ENCODE measurements around the gene RAB30. TPM values are rescaled to one million over a fixed set of nuclear protein-coding genes. Genes with fewer than 3 reads are reported as not detected.

RAB30 gene
- total RNA-seq, 4 donors from 2014 or later, result 12.4 to 113 (median 48.4) TPM

- Histone ChIP-seq H3K4me3 (no peak overlapping the region), H3K27ac (peak overlapping the region in 1 of 2 donors; percentile 13), H3K36me3 (no peaks in the 10 kb centered on the region), H3K27me3 (no peaks in the 10 kb centered on the region), H3K4me1 (peaks cover 0 to 5% of the 10 kb centered on the region in 2 donors), H3K9me3 (no peaks in the 10 kb centered on the region)
- peak; percentile 13 to 36 (median 26) for TF ChIP-seq CTCF (IDR thresholded peaks at IDR 0.05)
- TF ChIP-seq POLR2A (IDR thresholded peaks at IDR 0.05), result no peak
- no peak for DNase-seq
- intact Hi-C loops (cut with DNase I; ENCODE audit: low total_unique reads), result loop anchor here (10.0 kb wide), 1 partner anchor 408 kb away; no protein-coding TSS in a partner anchor
Observed at GRCh38 chr11:83087035-83087434, 15.3 kb upstream of the RAB30 start.

- intact Hi-C loops (cut with DNase I; ENCODE audit: low total_unique reads), result loop anchor here (10.0 kb wide), 1 partner anchor 415 kb away; no protein-coding TSS in a partner anchor
- H3K27ac ChIP-seq, result peak overlapping the region; percentile 6 to 15
- TF ChIP-seq CTCF (IDR thresholded peaks at IDR 0.05), result no peak
- TF ChIP-seq POLR2A (IDR thresholded peaks at IDR 0.05), result no peak
- no peaks in the 10 kb centered on the region for H3K36me3 ChIP-seq
- H3K9me3 ChIP-seq, result no peaks in the 10 kb centered on the region
- no peak for DNase-seq
- H3K4me1 ChIP-seq, result no peaks in the 10 kb centered on the region
- no peaks in the 10 kb centered on the region for H3K27me3 ChIP-seq
- no peak overlapping the region for H3K4me3 ChIP-seq
Observed at GRCh38 chr11:83079820-83080219, 8.1 kb upstream of the RAB30 start.

DNA sequence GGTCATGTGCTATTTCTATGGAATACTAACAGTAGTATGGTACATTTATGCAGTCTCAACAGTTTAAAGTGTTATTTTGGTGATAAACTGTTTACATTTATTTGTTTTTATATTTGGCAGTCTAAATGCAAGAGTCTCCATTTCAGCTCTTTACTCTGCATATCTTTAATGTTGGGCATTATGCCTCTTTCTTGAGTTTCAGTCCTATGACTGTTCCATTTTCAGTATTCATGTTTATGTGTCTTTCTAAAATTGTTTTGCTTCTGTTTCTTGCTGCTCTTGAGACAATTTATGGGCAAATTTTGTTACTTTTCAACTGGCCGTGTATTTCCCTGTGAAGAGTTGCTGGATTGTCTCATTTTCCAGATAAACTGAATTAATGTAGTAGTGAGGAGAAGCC, 6.6 kb upstream of the RAB30 start:
- H3K4me3 ChIP-seq, result no peak overlapping the region
- H3K27ac ChIP-seq, result peak overlapping the region in 1 of 2 donors; percentile 13
- no peaks in the 10 kb centered on the region for H3K9me3 ChIP-seq
- no peaks in the 10 kb centered on the region for H3K36me3 ChIP-seq
- H3K27me3 ChIP-seq, result no peaks in the 10 kb centered on the region
- no peak for TF ChIP-seq POLR2A (IDR thresholded peaks at IDR 0.05)
- no peak for TF ChIP-seq CTCF (IDR thresholded peaks at IDR 0.05)
- intact Hi-C loops (cut with DNase I; ENCODE audit: low total_unique reads), result no loop called here
- H3K4me1 ChIP-seq, result peaks cover 0 to 8% of the 10 kb centered on the region in 2 donors
- DNase-seq, result no peak

DNA sequence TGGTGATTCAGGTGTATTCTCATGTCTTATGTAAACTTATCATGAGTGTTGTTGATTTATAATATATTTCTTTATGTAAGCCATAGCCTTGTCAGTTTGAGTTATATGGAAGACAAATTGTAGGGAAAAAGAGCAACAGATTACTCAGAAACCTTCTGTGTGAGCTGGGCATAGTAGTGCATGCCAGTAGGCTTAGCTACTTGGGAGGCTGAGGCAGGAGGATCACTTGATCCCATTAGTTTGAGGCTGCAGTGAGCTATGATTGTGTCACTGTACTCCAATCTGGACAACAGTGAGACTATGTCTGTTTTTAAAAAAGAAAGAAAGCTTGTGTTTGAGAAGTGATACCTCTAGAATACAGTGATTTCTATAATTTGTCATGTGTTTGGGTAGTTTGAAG, 2.2 kb upstream of the RAB30 start:
- H3K36me3 ChIP-seq, result no peaks in the 10 kb centered on the region
- no peak overlapping the region for H3K27ac ChIP-seq
- H3K4me3 ChIP-seq, result no peak overlapping the region
- peaks cover 6 to 8% of the 10 kb centered on the region in 2 donors for H3K4me1 ChIP-seq
- DNase-seq, result no peak
- no peaks in the 10 kb centered on the region for H3K9me3 ChIP-seq
- TF ChIP-seq POLR2A (IDR thresholded peaks at IDR 0.05) (no peak), CTCF (IDR thresholded peaks at IDR 0.05) (no peak)
- no peaks in the 10 kb centered on the region for H3K27me3 ChIP-seq
- intact Hi-C loops (cut with DNase I; ENCODE audit: low total_unique reads), result loop anchor here (5.0 kb wide), 1 partner anchor 118 kb away; the partner anchor contains the start of gene ANKRD42

GRCh38 chr11:83073258-83073657, 1.6 kb upstream of the RAB30 start:
- TF ChIP-seq CTCF (IDR thresholded peaks at IDR 0.05), result no peak
- no peak for TF ChIP-seq POLR2A (IDR thresholded peaks at IDR 0.05)
- Histone ChIP-seq H3K4me1 (peaks cover 6 to 13% of the 10 kb centered on the region in 2 donors), H3K27me3 (no peaks in the 10 kb centered on the region), H3K9me3 (no peaks in the 10 kb centered on the region), H3K4me3 (peak overlapping the region in 1 of 2 donors; percentile 69), H3K36me3 (no peaks in the 10 kb centered on the region), H3K27ac (peak overlapping the region; percentile 94 to 97)
- intact Hi-C loops (cut with DNase I; ENCODE audit: low total_unique reads), result loop anchor here (5.0 kb wide), 1 partner anchor 119 kb away; the partner anchor contains the start of gene ANKRD42
- no peak for DNase-seq
